ENCODE measurements around the gene RPA1.

Gene RPA1

DNA sequence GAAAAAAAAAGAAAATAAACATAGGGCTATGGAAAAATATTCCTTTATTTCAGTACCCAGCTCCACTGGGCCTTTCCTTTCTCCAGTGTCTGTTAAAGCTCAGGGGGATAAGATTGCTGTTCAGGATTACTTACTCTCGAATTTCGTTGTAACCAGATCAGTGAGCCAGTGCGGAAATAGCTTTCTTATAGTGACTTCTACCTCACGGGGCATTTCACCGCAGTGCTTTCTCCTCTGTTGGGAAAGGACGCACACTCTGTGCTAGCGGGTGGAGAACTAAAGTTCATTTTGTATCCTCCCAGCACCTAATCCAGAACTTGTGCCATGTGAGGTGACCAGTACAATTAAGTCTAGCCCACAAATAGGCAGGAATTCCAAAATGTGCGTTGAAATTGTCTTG lies 38.3 kb downstream of the RPA1 start:
- Histone ChIP-seq H3K36me3 (replicated peaks in 1 of 2; ENCODE audit: control insufficient read depth in 2 of 2, insufficient read depth in 2 of 2, low read length in 2 of 2) (peaks cover 16 to 84% of the 10 kb centered on the region in 2 donors), H3K4ac (ENCODE audit: low read length) (no peak overlapping the region), H3K18ac (ENCODE audit: low read length) (no peak overlapping the region), H3K9me3 (replicated peaks in 1 of 2; ENCODE audit: control insufficient read depth in 2 of 2, insufficient read depth in 1 of 2, low read depth in 1 of 2, low read length in 2 of 2) (no peaks in the 10 kb centered on the region), H2AK5ac (ENCODE audit: low read depth, low read length) (no peak overlapping the region), H4K8ac (ENCODE audit: low read depth, low read length) (no peak overlapping the region), H3K27me3 (ENCODE audit: control insufficient read depth in 3 of 3, insufficient read depth in 3 of 3, low read depth in 1 of 3, low read length in 3 of 3) (no peaks in the 10 kb centered on the region), H3K4me2 (ENCODE audit: insufficient read depth, low read length, poor library complexity, severe bottlenecking) (no peak overlapping the region), H3K79me1 (ENCODE audit: low read depth, low read length) (peaks cover 2% of the 10 kb centered on the region), H2BK5ac (ENCODE audit: low read length) (no peak overlapping the region), H3K27ac (replicated peaks; ENCODE audit: low read length) (no peak overlapping the region), H2AFZ (ENCODE audit: low read length) (no peak overlapping the region), H3K9ac (ENCODE audit: low read depth, low read length, poor library complexity) (no peak overlapping the region), H2BK15ac (ENCODE audit: low read length) (no peak overlapping the region), H2BK12ac (ENCODE audit: low read length) (no peak overlapping the region), H2BK120ac (ENCODE audit: low read depth, low read length) (no peak overlapping the region), H3K23ac (ENCODE audit: low read depth, low read length, poor library complexity) (no peak overlapping the region), H3K4me3 (ENCODE audit: low read length in 2 of 2) (no peak overlapping the region), H4K91ac (ENCODE audit: low read depth, low read length, poor library complexity) (no peak overlapping the region), H3K4me1 (ENCODE audit: control insufficient read depth in 2 of 2, insufficient read depth in 1 of 2, low read depth in 1 of 2, low read length in 2 of 2) (no peaks in the 10 kb centered on the region), H3K14ac (ENCODE audit: low read length) (no peak overlapping the region)
- no CpG with 5 or more reads among the region's 8 CpGs for WGBS, 2 donors (ENCODE audit: extremely low coverage in 2 of 2, insufficient read length in 2 of 2, insufficient replicate concordance in 1 of 2)
- no peak for DNase-seq (ENCODE audit: low spot score)

DNA sequence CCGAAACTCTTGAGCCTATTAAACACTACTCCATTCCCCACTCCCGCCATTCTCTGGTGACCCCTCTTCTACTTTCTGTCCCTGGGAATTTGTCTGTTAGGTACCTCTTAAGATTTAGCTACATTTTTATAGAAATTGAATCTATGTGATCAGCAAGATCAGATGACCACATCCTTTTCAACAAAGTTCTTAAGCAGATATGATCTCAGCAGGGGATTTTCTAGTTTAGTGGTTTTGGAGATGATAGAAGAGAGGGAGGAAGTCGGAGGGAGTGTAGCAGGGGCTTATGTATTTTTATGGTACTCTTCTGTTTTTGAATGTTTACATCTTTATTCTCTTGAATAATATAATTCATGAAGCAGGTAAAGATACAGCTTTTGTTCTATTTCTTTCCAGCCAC lies 40.8 kb downstream of the RPA1 start:
- H3K27me3 ChIP-seq (ENCODE audit: control insufficient read depth in 3 of 3, insufficient read depth in 3 of 3, low read depth in 1 of 3, low read length in 3 of 3): no peaks in the 10 kb centered on the region
- H4K8ac ChIP-seq (ENCODE audit: low read depth, low read length): no peak overlapping the region
- H2BK12ac ChIP-seq (ENCODE audit: low read length): no peak overlapping the region
- no peak overlapping the region for H3K18ac ChIP-seq (ENCODE audit: low read length)
- H3K9me3 ChIP-seq (replicated peaks in 1 of 2; ENCODE audit: control insufficient read depth in 2 of 2, insufficient read depth in 1 of 2, low read depth in 1 of 2, low read length in 2 of 2): no peaks in the 10 kb centered on the region
- H3K14ac ChIP-seq (ENCODE audit: low read length): no peak overlapping the region
- H3K4ac ChIP-seq (ENCODE audit: low read length): no peak overlapping the region
- H3K79me1 ChIP-seq (ENCODE audit: low read depth, low read length): peaks cover 2% of the 10 kb centered on the region
- no peak overlapping the region for H3K4me3 ChIP-seq (ENCODE audit: low read length in 2 of 2)
- no peak overlapping the region for H2AK5ac ChIP-seq (ENCODE audit: low read depth, low read length)
- H2BK15ac ChIP-seq (ENCODE audit: low read length): no peak overlapping the region
- 100% methylated on average over 1 of the region's 3 CpGs; no CpG with 5 or more reads in 1 of the 2 donors for WGBS, 2 donors (ENCODE audit: extremely low coverage in 2 of 2, insufficient read length in 2 of 2, insufficient replicate concordance in 1 of 2)
- no peak overlapping the region for H2AFZ ChIP-seq (ENCODE audit: low read length)
- H2BK120ac ChIP-seq (ENCODE audit: low read depth, low read length): no peak overlapping the region
- no peak overlapping the region for H3K23ac ChIP-seq (ENCODE audit: low read depth, low read length, poor library complexity)
- H3K4me1 ChIP-seq (ENCODE audit: control insufficient read depth in 2 of 2, insufficient read depth in 1 of 2, low read depth in 1 of 2, low read length in 2 of 2): no peaks in the 10 kb centered on the region
- no peak overlapping the region for H2BK5ac ChIP-seq (ENCODE audit: low read length)
- DNase-seq (ENCODE audit: low spot score): no peak
- H4K91ac ChIP-seq (ENCODE audit: low read depth, low read length, poor library complexity): no peak overlapping the region
- H3K36me3 ChIP-seq (replicated peaks in 1 of 2; ENCODE audit: control insufficient read depth in 2 of 2, insufficient read depth in 2 of 2, low read length in 2 of 2): peaks cover 28 to 93% of the 10 kb centered on the region in 2 donors
- no peak overlapping the region for H3K9ac ChIP-seq (ENCODE audit: low read depth, low read length, poor library complexity)
- H3K27ac ChIP-seq (replicated peaks; ENCODE audit: low read length): no peak overlapping the region
- no peak overlapping the region for H3K4me2 ChIP-seq (ENCODE audit: insufficient read depth, low read length, poor library complexity, severe bottlenecking)

GRCh38 chr17:1871756-1872155 lies 42.0 kb downstream of the RPA1 start:
- no peak overlapping the region for H3K4ac ChIP-seq (ENCODE audit: low read length)

GRCh38 chr17:1872254-1872653 lies 42.4 kb downstream of the RPA1 start:
- Histone ChIP-seq H2BK12ac (ENCODE audit: low read length) (no peak overlapping the region), H3K14ac (ENCODE audit: low read length) (no peak overlapping the region), H3K79me1 (ENCODE audit: low read depth, low read length) (peaks cover 2% of the 10 kb centered on the region), H3K27ac (replicated peaks; ENCODE audit: low read length) (no peak overlapping the region), H3K36me3 (replicated peaks in 1 of 2; ENCODE audit: control insufficient read depth in 2 of 2, insufficient read depth in 2 of 2, low read length in 2 of 2) (peaks cover 26 to 97% of the 10 kb centered on the region in 2 donors), H3K4me2 (ENCODE audit: insufficient read depth, low read length, poor library complexity, severe bottlenecking) (no peak overlapping the region), H3K4me3 (ENCODE audit: low read length in 2 of 2) (no peak overlapping the region), H2BK120ac (ENCODE audit: low read depth, low read length) (no peak overlapping the region), H3K9me3 (replicated peaks in 1 of 2; ENCODE audit: control insufficient read depth in 2 of 2, insufficient read depth in 1 of 2, low read depth in 1 of 2, low read length in 2 of 2) (no peaks in the 10 kb centered on the region), H2BK5ac (ENCODE audit: low read length) (no peak overlapping the region), H3K18ac (ENCODE audit: low read length) (no peak overlapping the region), H4K91ac (ENCODE audit: low read depth, low read length, poor library complexity) (no peak overlapping the region), H4K8ac (ENCODE audit: low read depth, low read length) (no peak overlapping the region), H3K27me3 (ENCODE audit: control insufficient read depth in 3 of 3, insufficient read depth in 3 of 3, low read depth in 1 of 3, low read length in 3 of 3) (no peaks in the 10 kb centered on the region), H3K23ac (ENCODE audit: low read depth, low read length, poor library complexity) (no peak overlapping the region), H2AK5ac (ENCODE audit: low read depth, low read length) (no peak overlapping the region), H2AFZ (ENCODE audit: low read length) (no peak overlapping the region), H3K4me1 (ENCODE audit: control insufficient read depth in 2 of 2, insufficient read depth in 1 of 2, low read depth in 1 of 2, low read length in 2 of 2) (no peaks in the 10 kb centered on the region), H3K4ac (ENCODE audit: low read length) (no peak overlapping the region), H2BK15ac (ENCODE audit: low read length) (no peak overlapping the region), H3K9ac (ENCODE audit: low read depth, low read length, poor library complexity) (no peak overlapping the region)
- no CpG with 5 or more reads among the region's 12 CpGs for WGBS, 2 donors (ENCODE audit: extremely low coverage in 2 of 2, insufficient read length in 2 of 2, insufficient replicate concordance in 1 of 2)
- DNase-seq (ENCODE audit: low spot score): no peak

More at GRCh38 chr17:1871756-1872155, 42.0 kb downstream of the RPA1 start:
- no peak for DNase-seq (ENCODE audit: low spot score)
- no peak overlapping the region for H3K27ac ChIP-seq (replicated peaks; ENCODE audit: low read length)
- no peaks in the 10 kb centered on the region for H3K4me1 ChIP-seq (ENCODE audit: control insufficient read depth in 2 of 2, insufficient read depth in 1 of 2, low read depth in 1 of 2, low read length in 2 of 2)
- H4K91ac ChIP-seq (ENCODE audit: low read depth, low read length, poor library complexity): no peak overlapping the region
- no peak overlapping the region for H2BK12ac ChIP-seq (ENCODE audit: low read length)
- WGBS, 2 donors (ENCODE audit: extremely low coverage in 2 of 2, insufficient read length in 2 of 2, insufficient replicate concordance in 1 of 2): no CpG with 5 or more reads among the region's 5 CpGs
- H2BK120ac ChIP-seq (ENCODE audit: low read depth, low read length): no peak overlapping the region
- H2BK15ac ChIP-seq (ENCODE audit: low read length): no peak overlapping the region
- peaks cover 2% of the 10 kb centered on the region for H3K79me1 ChIP-seq (ENCODE audit: low read depth, low read length)
- H3K23ac ChIP-seq (ENCODE audit: low read depth, low read length, poor library complexity): no peak overlapping the region
- H3K18ac ChIP-seq (ENCODE audit: low read length): no peak overlapping the region
- no peak overlapping the region for H3K4me3 ChIP-seq (ENCODE audit: low read length in 2 of 2)
- no peaks in the 10 kb centered on the region for H3K9me3 ChIP-seq (replicated peaks in 1 of 2; ENCODE audit: control insufficient read depth in 2 of 2, insufficient read depth in 1 of 2, low read depth in 1 of 2, low read length in 2 of 2)
- no peaks in the 10 kb centered on the region for H3K27me3 ChIP-seq (ENCODE audit: control insufficient read depth in 3 of 3, insufficient read depth in 3 of 3, low read depth in 1 of 3, low read length in 3 of 3)
- H2BK5ac ChIP-seq (ENCODE audit: low read length): no peak overlapping the region
- peaks cover 29 to 97% of the 10 kb centered on the region in 2 donors for H3K36me3 ChIP-seq (replicated peaks in 1 of 2; ENCODE audit: control insufficient read depth in 2 of 2, insufficient read depth in 2 of 2, low read length in 2 of 2)
- no peak overlapping the region for H3K14ac ChIP-seq (ENCODE audit: low read length)
- no peak overlapping the region for H2AFZ ChIP-seq (ENCODE audit: low read length)
- H3K4me2 ChIP-seq (ENCODE audit: insufficient read depth, low read length, poor library complexity, severe bottlenecking): no peak overlapping the region
- H4K8ac ChIP-seq (ENCODE audit: low read depth, low read length): no peak overlapping the region
- H2AK5ac ChIP-seq (ENCODE audit: low read depth, low read length): no peak overlapping the region
- no peak overlapping the region for H3K9ac ChIP-seq (ENCODE audit: low read depth, low read length, poor library complexity)

All from neuronal stem cell (in vitro differentiated cells).